DOHH2 (cell line): ENCODE data around the gene MATK.

Source experiments
- EZH2phosphoT487 ChIP-seq: fragments of 200-600 bp; sonication (generic); IDR thresholded peaks from 2 replicates; pipeline ENCODE4 v1.6.1; 2017; ENCODE audit warnings: borderline replicate concordance, mild to moderate bottlenecking, antibody characterized with exemption, low read length, moderate library complexity, mixed read lengths
- TF ChIP-seq, protein P1 (sequence below): fragments of 200-600 bp; sonication (generic); IDR thresholded peaks from one replicate; pipeline ENCODE4 v1.5.1; 2014; ENCODE audit warnings: antibody characterized with exemption, mild to moderate bottlenecking, low read depth, low read length; ENCODE audit not compliant: poor library complexity, severe bottlenecking

DNA sequence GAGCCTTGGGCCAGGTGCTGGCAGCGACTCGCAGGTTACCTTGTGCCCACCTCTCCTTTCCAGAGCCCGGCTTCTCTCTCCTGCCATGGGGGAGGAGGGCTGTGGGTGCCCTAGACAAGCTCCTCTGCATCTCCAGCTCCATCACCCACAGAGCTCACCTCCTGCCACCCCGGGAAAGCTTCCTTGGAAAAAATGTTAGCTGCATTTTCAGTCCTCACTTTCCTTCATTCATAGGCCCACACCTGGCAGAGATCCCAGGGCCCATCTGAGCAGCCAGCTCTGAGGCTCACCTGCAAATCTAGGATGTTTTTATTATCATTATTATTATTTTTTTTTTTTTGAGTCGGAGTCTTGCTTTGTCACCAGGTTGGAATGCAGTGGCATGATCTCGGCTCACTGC lies 45.8 kb upstream of the MATK start:
- TF ChIP-seq, protein P1, sequence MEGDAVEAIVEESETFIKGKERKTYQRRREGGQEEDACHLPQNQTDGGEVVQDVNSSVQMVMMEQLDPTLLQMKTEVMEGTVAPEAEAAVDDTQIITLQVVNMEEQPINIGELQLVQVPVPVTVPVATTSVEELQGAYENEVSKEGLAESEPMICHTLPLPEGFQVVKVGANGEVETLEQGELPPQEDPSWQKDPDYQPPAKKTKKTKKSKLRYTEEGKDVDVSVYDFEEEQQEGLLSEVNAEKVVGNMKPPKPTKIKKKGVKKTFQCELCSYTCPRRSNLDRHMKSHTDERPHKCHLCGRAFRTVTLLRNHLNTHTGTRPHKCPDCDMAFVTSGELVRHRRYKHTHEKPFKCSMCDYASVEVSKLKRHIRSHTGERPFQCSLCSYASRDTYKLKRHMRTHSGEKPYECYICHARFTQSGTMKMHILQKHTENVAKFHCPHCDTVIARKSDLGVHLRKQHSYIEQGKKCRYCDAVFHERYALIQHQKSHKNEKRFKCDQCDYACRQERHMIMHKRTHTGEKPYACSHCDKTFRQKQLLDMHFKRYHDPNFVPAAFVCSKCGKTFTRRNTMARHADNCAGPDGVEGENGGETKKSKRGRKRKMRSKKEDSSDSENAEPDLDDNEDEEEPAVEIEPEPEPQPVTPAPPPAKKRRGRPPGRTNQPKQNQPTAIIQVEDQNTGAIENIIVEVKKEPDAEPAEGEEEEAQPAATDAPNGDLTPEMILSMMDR, result no peak
- no peak for TF ChIP-seq EZH2phosphoT487
